Lung microvascular endothelial cell (primary cell): ENCODE results near the gene WDR11. TPM values are rescaled to one million over a fixed set of nuclear protein-coding genes. Genes with fewer than 3 reads are reported as not detected.
A peak's percentile ranks its signal among the peaks of the same experiment; 100 is the strongest.

Source experiments
- DNase-seq, 2 donors: peaks; one replicate each; pipeline versions ENCODE4 v3.0.0 to v3.0.0-alpha.2; 2010; ENCODE audit warnings: low read depth in 2 of 2
- total RNA-seq: library from RNA; depleted of rRNA; stranded (reverse); fragments of >200 nt; gene quantifications from 2 replicates; pipeline ENCODE4 v1.2.1, GENCODE V29; 2014

The WDR11 gene
- total RNA-seq, 1 donor from 2014 or later: 80.6 TPM

- no peak for DNase-seq
Observed at GRCh38 chr10:120943542-120943941, 92.4 kb downstream of the WDR11 start.

GRCh38 chr10:120944586-120945125 is 93.5 kb downstream of the WDR11 start:
- no peak for DNase-seq

- DNase-seq: no peak
Observed at GRCh38 chr10:120945182-120945581, 94.0 kb downstream of the WDR11 start.

- no peak for DNase-seq
Observed at GRCh38 chr10:120945801-120946302, 94.7 kb downstream of the WDR11 start.

- DNase-seq: no peak
Observed at GRCh38 chr10:120946497-120946896, 95.3 kb downstream of the WDR11 start.

- DNase-seq: peak; percentile 77 to 80
Observed at GRCh38 chr10:120948889-120949608, 97.9 kb downstream of the WDR11 start.

- DNase-seq: peak; percentile 11 to 20
Observed at GRCh38 chr10:120949609-120950031, 98.5 kb downstream of the WDR11 start.

- peak in 1 of 2 donors; percentile 22 for DNase-seq
Observed at GRCh38 chr10:120950051-120950561, 98.9 kb downstream of the WDR11 start.

GRCh38 chr10:120951288-120951687 is 100.1 kb downstream of the WDR11 start:
- DNase-seq: no peak

- DNase-seq: no peak
Observed at GRCh38 chr10:120953897-120954296, 102.7 kb downstream of the WDR11 start.
